WTC11 (cell line): ENCODE measurements around the gene ACTG2. TPM values are rescaled to one million over a fixed set of nuclear protein-coding genes. Genes with fewer than 3 reads are reported as not detected.

Experiments used
- ATAC-seq: fragments of 200-7000 bp; cut with Tn5 transposase; 2 replicates; pipeline ENCODE4 v1.10.0; 2021; ENCODE audit warnings: mild to moderate bottlenecking, moderate library complexity
- CTCF ChIA-PET: fragments of 300-600 bp; sonication (Branson Sonifier 250); formaldehyde crosslinking; loops from one replicate; lab custom pipeline; 2021; ENCODE audit warnings: antibody characterized with exemption; lab: Charles Lee
- POLR2A ChIA-PET: fragments of 350-600 bp; sonication (Branson Sonifier 250); formaldehyde crosslinking; loops from one replicate; lab custom pipeline; 2021; ENCODE audit warnings: antibody characterized with exemption; lab: Charles Lee
- DNase-seq: peaks from one replicate; pipeline ENCODE4 v3.0.0; 2021; ENCODE audit warnings: low spot score
- H3K27ac Mint-ChIP-seq: 2 replicates; pipeline ENCODE4 v1.8.0; 2021; ENCODE audit warnings: mixed read lengths
- H3K27me3 Mint-ChIP-seq: 2 replicates; pipeline ENCODE4 v1.8.0; 2021; ENCODE audit warnings: low read depth, mild to moderate bottlenecking, moderate library complexity, mixed read lengths
- H3K36me3 Mint-ChIP-seq: 2 replicates; pipeline ENCODE4 v1.8.0; 2021; ENCODE audit warnings: mixed read lengths
- H3K4me1 Mint-ChIP-seq: 2 replicates; pipeline ENCODE4 v1.8.0; 2022; ENCODE audit warnings: mixed read lengths
- H3K4me3 Mint-ChIP-seq: 2 replicates; pipeline ENCODE4 v1.8.0; 2021; ENCODE audit warnings: mild to moderate bottlenecking, moderate library complexity, mixed read lengths
- H3K9me3 Mint-ChIP-seq: 2 replicates; pipeline ENCODE4 v1.8.0; 2021; ENCODE audit warnings: mixed read lengths
- CBFB ChIP-seq: sonication (generic); formaldehyde crosslinking; IDR thresholded peaks from 2 replicates; pipeline ENCODE4 v1.8.1; 2022; ENCODE audit warnings: mild to moderate bottlenecking, low read depth, missing genetic modification reagents
- CDX4 ChIP-seq: fragments of 250-450 bp; sonication (Bioruptor Pico); IDR thresholded peaks from 2 replicates; pipeline ENCODE4 v1.9.0; 2021; ENCODE audit warnings: moderate library complexity, mild to moderate bottlenecking, inconsistent platforms, borderline replicate concordance
- CREB1 ChIP-seq: sonication (generic); formaldehyde crosslinking; IDR thresholded peaks from 2 replicates; pipeline ENCODE4 v1.8.0; 2023; ENCODE audit warnings: mild to moderate bottlenecking, missing genetic modification reagents
- GRHL2 ChIP-seq: fragments of 250-450 bp; sonication (Bioruptor Pico); IDR thresholded peaks from 2 replicates; pipeline ENCODE4 v1.8.0; 2022; ENCODE audit warnings: mild to moderate bottlenecking, moderate library complexity; ENCODE audit not compliant: insufficient replicate concordance, severe bottlenecking
- GTF2I ChIP-seq: fragments of 250-450 bp; sonication (Bioruptor Pico); conservative IDR thresholded peaks from 2 replicates; pipeline ENCODE4 v1.4.0; 2021; ENCODE audit warnings: mild to moderate bottlenecking
- HMGA2 ChIP-seq: fragments of 250-450 bp; sonication (Bioruptor Pico); IDR thresholded peaks from 2 replicates; pipeline ENCODE4 v1.4.0; 2021; ENCODE audit warnings: mild to moderate bottlenecking, moderate library complexity
- IRF2 ChIP-seq: sonication (generic); formaldehyde crosslinking; IDR thresholded peaks from 2 replicates; pipeline ENCODE4 v1.8.0; 2022; ENCODE audit warnings: low read depth, missing genetic modification reagents, borderline replicate concordance
- JUN ChIP-seq: sonication (generic); formaldehyde crosslinking; IDR thresholded peaks from 2 replicates; pipeline ENCODE4 v1.8.0; 2023; ENCODE audit warnings: mild to moderate bottlenecking, missing genetic modification reagents
- MAX ChIP-seq: sonication (generic); formaldehyde crosslinking; IDR thresholded peaks from 2 replicates; pipeline ENCODE4 v1.8.0; 2022; ENCODE audit warnings: mild to moderate bottlenecking, missing genetic modification reagents
- NFE2L1 ChIP-seq: sonication (generic); formaldehyde crosslinking; IDR thresholded peaks from 2 replicates; pipeline ENCODE4 v1.8.1; 2023; ENCODE audit warnings: missing genetic modification reagents
- RELA ChIP-seq: sonication (generic); formaldehyde crosslinking; IDR thresholded peaks from 2 replicates; pipeline ENCODE4 v1.8.1; 2022; ENCODE audit warnings: missing genetic modification reagents, mild to moderate bottlenecking, borderline replicate concordance
- SP1 ChIP-seq: sonication (generic); formaldehyde crosslinking; conservative IDR thresholded peaks from 2 replicates; pipeline ENCODE4 v1.8.1; 2022; ENCODE audit warnings: missing genetic modification reagents
- ZNF121 ChIP-seq: sonication (generic); formaldehyde crosslinking; IDR thresholded peaks from 2 replicates; pipeline ENCODE4 v1.8.0; 2023; ENCODE audit warnings: missing genetic modification reagents
- ZNF281 ChIP-seq: sonication (generic); formaldehyde crosslinking; IDR thresholded peaks from 2 replicates; pipeline ENCODE4 v1.8.0; 2023; ENCODE audit warnings: mild to moderate bottlenecking, missing genetic modification reagents
- ZNF317 ChIP-seq: sonication (generic); formaldehyde crosslinking; IDR thresholded peaks from 2 replicates; pipeline ENCODE4 v1.8.1; 2023; ENCODE audit warnings: low read depth, mild to moderate bottlenecking, moderate library complexity, missing genetic modification reagents, borderline replicate concordance
- ZNF425 ChIP-seq: fragments of 250-450 bp; sonication (Bioruptor Pico); conservative IDR thresholded peaks from 2 replicates; pipeline ENCODE4 v1.9.0; 2021; ENCODE audit warnings: mild to moderate bottlenecking
- ZNF671 ChIP-seq: fragments of 250-450 bp; sonication (Bioruptor Pico); IDR thresholded peaks from 2 replicates; pipeline ENCODE4 v1.8.0; 2021; ENCODE audit warnings: mild to moderate bottlenecking
- total RNA-seq: library from RNA; stranded (reverse); gene quantifications from 3 replicates; pipeline ENCODE4 v1.2.3, GENCODE V29; 2021
- TF ChIP-seq, protein P1 (sequence below): fragments of 250-450 bp; sonication (Bioruptor Pico); IDR thresholded peaks from 2 replicates; pipeline ENCODE4 v1.8.0; 2021; ENCODE audit warnings: mild to moderate bottlenecking
- TF ChIP-seq, protein P2 (sequence below): fragments of 250-450 bp; sonication (Bioruptor Pico); IDR thresholded peaks from 2 replicates; pipeline ENCODE4 v2.1.2; 2022; ENCODE audit warnings: mild to moderate bottlenecking, moderate library complexity

ACTG2 gene
- total RNA-seq, 1 experiment from 2014 or later: 2.7 TPM

GRCh38 chr2:73885406-73885805 is 7.4 kb upstream of the ACTG2 start (continued):
- TF ChIP-seq, protein P1, sequence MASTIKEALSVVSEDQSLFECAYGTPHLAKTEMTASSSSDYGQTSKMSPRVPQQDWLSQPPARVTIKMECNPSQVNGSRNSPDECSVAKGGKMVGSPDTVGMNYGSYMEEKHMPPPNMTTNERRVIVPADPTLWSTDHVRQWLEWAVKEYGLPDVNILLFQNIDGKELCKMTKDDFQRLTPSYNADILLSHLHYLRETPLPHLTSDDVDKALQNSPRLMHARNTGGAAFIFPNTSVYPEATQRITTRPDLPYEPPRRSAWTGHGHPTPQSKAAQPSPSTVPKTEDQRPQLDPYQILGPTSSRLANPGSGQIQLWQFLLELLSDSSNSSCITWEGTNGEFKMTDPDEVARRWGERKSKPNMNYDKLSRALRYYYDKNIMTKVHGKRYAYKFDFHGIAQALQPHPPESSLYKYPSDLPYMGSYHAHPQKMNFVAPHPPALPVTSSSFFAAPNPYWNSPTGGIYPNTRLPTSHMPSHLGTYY (CRISPR knock-in tag): no peak

DNA sequence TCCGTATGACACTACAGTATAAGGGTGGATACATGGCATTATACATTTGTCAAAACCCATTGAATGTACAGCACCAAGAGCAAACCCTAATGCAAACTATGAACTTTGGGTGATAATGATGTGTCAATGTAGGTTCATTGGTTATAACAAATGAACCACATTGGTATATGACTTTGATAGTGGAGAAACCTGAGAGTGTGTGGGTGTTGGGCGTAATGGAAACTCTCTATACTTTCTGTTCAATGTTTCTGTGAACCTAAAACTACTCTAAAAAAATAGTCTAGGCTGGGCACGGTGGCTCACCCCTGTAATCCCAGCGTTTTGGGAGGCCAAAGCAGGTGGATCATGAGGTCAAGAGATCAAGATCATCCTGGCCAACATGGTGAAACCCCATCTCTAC is 6.5 kb upstream of the ACTG2 start:
- Mint-ChIP-seq H3K4me3 (no peak overlapping the region), H3K27ac (no peak overlapping the region), H3K36me3 (no peaks in the 10 kb centered on the region), H3K27me3 (no peaks in the 10 kb centered on the region; the same call in none of the 2 replicates), H3K4me1 (peaks cover 4% of the 10 kb centered on the region), H3K9me3 (no peaks in the 10 kb centered on the region)
- ATAC-seq (no peak), DNase-seq (no peak)
- CTCF ChIA-PET: no interaction called here
- TF ChIP-seq ZNF425 (no peak), MAX (CRISPR knock-in tag) (no peak), IRF2 (no peak), NFE2L1 (CRISPR knock-in tag) (no peak), JUN (CRISPR knock-in tag) (no peak), RELA (no peak), GTF2I (CRISPR knock-in tag) (no peak), ZNF121 (CRISPR knock-in tag) (no peak), CBFB (CRISPR knock-in tag) (no peak), HMGA2 (CRISPR knock-in tag) (no peak), GRHL2 (CRISPR knock-in tag) (no peak), ZNF671 (no peak), SP1 (no peak), CDX4 (CRISPR knock-in tag) (no peak), ZNF281 (no peak), ZNF317 (CRISPR knock-in tag) (no peak), CREB1 (CRISPR knock-in tag) (no peak)
- TF ChIP-seq, protein P2, sequence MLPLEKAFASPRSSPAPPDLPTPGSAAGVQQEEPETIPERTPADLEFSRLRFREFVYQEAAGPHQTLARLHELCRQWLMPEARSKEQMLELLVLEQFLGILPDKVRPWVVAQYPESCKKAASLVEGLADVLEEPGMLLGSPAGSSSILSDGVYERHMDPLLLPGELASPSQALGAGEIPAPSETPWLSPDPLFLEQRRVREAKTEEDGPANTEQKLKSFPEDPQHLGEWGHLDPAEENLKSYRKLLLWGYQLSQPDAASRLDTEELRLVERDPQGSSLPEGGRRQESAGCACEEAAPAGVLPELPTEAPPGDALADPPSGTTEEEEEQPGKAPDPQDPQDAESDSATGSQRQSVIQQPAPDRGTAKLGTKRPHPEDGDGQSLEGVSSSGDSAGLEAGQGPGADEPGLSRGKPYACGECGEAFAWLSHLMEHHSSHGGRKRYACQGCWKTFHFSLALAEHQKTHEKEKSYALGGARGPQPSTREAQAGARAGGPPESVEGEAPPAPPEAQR (CRISPR knock-in tag): no peak
- POLR2A ChIA-PET: no interaction called here
